Endodermal cell (in vitro differentiated cells): ENCODE data around the gene RGS9. TPM values are rescaled to one million over a fixed set of nuclear protein-coding genes. Genes with fewer than 3 reads are reported as not detected.
"Not testable (repeated sequence)": the region's sequence is repeated elsewhere in the genome, so short reads cannot be mapped to it uniquely, and the experiment has no call there.

ENCODE experiments used
- DNase-seq: peaks from one replicate; pipeline ENCODE4 v3.0.0-alpha.2; 2017
- H3K27ac ChIP-seq: 2 replicates; pipeline ENCODE4 v1.5.1; 2013; ENCODE audit warnings: mild to moderate bottlenecking, low read depth, low read length, moderate library complexity
- H3K27me3 ChIP-seq: 2 replicates; pipeline ENCODE4 v1.6.1; 2013; ENCODE audit warnings: mild to moderate bottlenecking, low read length, moderate library complexity; ENCODE audit not compliant: insufficient read depth, control insufficient read depth, poor library complexity, severe bottlenecking
- H3K36me3 ChIP-seq: 2 replicates; pipeline ENCODE4 v1.7.0; 2013; ENCODE audit warnings: mild to moderate bottlenecking, low read length, moderate library complexity; ENCODE audit not compliant: control insufficient read depth, insufficient read depth
- H3K4me1 ChIP-seq: one replicate; pipeline ENCODE4 v1.7.0; 2013; ENCODE audit warnings: low read length; ENCODE audit not compliant: control insufficient read depth, insufficient read depth
- H3K4me3 ChIP-seq: 2 replicates; pipeline ENCODE4 v1.5.1; 2013; ENCODE audit warnings: mild to moderate bottlenecking, low read length, moderate library complexity
- H3K9ac ChIP-seq: 2 replicates; pipeline ENCODE4 v1.6.1; 2013; ENCODE audit warnings: mild to moderate bottlenecking, low read length, moderate library complexity; ENCODE audit not compliant: poor library complexity, severe bottlenecking; ENCODE audit errors: extremely low read depth
- H3K9me3 ChIP-seq: 2 replicates; pipeline ENCODE4 v1.6.1; 2013; ENCODE audit warnings: mild to moderate bottlenecking, low read length, moderate library complexity; ENCODE audit not compliant: control insufficient read depth
- H3K27ac Mint-ChIP-seq: 2 replicates; pipeline ENCODE4 v1.8.0; 2020; ENCODE audit warnings: mixed read lengths
- H3K27me3 Mint-ChIP-seq: 2 replicates; pipeline ENCODE4 v1.8.0; 2021; ENCODE audit warnings: mild to moderate bottlenecking, mixed read lengths; ENCODE audit not compliant: insufficient read depth
- H3K36me3 Mint-ChIP-seq: 2 replicates; pipeline ENCODE4 v1.8.0; 2020; ENCODE audit warnings: low read depth, mixed read lengths
- H3K4me1 Mint-ChIP-seq: 2 replicates; pipeline ENCODE4 v1.8.0; 2020; ENCODE audit warnings: mixed read lengths
- H3K4me3 Mint-ChIP-seq: 2 replicates; pipeline ENCODE4 v1.8.0; 2020; ENCODE audit warnings: mild to moderate bottlenecking, moderate library complexity, mixed read lengths
- H3K9me3 Mint-ChIP-seq: 2 replicates; pipeline ENCODE4 v1.8.0; 2020; ENCODE audit warnings: mild to moderate bottlenecking, mixed read lengths
- CTCF ChIP-seq: fragments of 200-600 bp; sonication (generic); conservative IDR thresholded peaks from 2 replicates; pipeline ENCODE4 v1.5.0; 2021; ENCODE audit warnings: antibody characterized with exemption, mild to moderate bottlenecking
- WGBS, 2 experiments: methylation state at CpG; one replicate each; pipeline versions ENCODE4 v1.1.5 to v1.1.7; 2013; ENCODE audit warnings: missing lambda C conversion rate in 2 of 2, mixed read lengths in 1 of 2; ENCODE audit not compliant: insufficient coverage in 1 of 2, insufficient read length in 1 of 2; 5-methylcytosine and 5-hydroxymethylcytosine counted together
- total RNA-seq, 2 donors: library from RNA; stranded (reverse); fragmentation: NEBNext Ultra II Directional in 1 of 2; extraction: Animal tissue kit (Norgen Biotek cat#: 25700) in 1 of 2; gene quantifications; 2 replicates in 1 of 2; 3 replicates in 1 of 2; pipeline ENCODE4 v1.2.1, GENCODE V29; 2021

The RGS9 gene
- total RNA-seq, 2 donors from 2014 or later = 11.1 to 14.7 TPM

DNA sequence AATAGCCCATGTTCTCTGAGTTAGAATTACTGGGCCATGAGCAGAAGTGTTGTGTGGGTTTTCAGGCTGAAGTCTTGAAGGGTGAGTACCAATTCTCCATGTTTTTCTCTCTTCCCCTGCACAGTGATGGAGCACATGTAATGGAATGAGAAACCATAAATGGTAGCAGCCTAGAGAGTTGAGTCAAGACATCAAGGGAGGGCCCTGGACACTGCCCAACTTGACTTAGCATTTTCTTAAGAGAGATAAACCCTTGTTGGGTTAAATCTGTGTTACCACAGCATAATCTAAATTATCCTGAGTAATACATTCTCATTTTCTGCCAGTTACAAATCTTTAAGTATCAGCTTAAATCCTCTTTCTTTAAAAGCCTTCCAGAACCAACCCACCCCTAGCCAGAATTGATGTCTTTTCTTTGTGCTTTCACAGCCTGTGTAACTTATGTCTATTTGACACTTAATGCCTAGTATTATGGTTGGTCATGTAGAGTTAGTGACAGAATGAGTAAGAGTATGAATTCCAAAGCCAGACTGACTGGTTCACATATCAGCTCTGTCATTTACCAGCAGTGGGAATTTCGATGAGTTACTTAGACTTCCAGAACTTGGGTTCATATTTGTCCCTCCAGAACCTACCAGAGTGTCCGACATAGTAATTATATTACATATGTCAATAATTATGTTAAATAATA, 27.0 kb upstream of the RGS9 start:
- H3K27me3 Mint-ChIP-seq = no peaks in the 10 kb centered on the region
- H3K27ac Mint-ChIP-seq = no peak overlapping the region
- peaks cover 17% of the 10 kb centered on the region for H3K36me3 Mint-ChIP-seq
- Histone ChIP-seq H3K4me3 (no peak overlapping the region), H3K4me1 (no peaks in the 10 kb centered on the region), H3K36me3 (no peaks in the 10 kb centered on the region), H3K27ac (no peak overlapping the region), H3K9ac (no peak overlapping the region), H3K9me3 (no peaks in the 10 kb centered on the region), H3K27me3 (no peaks in the 10 kb centered on the region)
- no peak for TF ChIP-seq CTCF
- H3K4me1 Mint-ChIP-seq = no peaks in the 10 kb centered on the region
- H3K9me3 Mint-ChIP-seq = no peaks in the 10 kb centered on the region
- no peak for DNase-seq
- 82% methylated on average over 1 of the region's 2 CpGs; no CpG with 5 or more reads in 1 of the 2 experiments for WGBS, 2 experiments
- H3K4me3 Mint-ChIP-seq = no peak overlapping the region

DNA sequence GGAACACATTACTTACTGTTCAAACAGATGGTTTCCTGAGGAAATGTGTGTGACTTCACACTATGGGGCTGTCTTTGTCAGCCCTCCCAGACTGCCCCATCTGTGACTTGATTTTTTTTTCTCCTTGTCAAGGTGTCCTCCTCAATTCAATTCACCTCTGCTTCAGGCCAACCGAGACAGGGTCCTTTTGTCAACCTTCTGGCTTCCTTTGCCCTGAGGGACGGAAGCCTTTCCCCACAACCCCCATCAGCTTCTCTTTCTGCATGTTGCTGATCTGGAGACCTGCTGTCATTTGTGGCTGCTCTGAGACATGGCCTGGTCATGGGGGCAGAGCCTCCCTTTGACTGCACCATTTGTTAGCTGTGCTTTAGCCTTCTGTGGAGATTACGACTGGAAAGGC, 21.3 kb upstream of the RGS9 start:
- no peaks in the 10 kb centered on the region for H3K9me3 Mint-ChIP-seq
- Histone ChIP-seq H3K27me3 (no peaks in the 10 kb centered on the region), H3K36me3 (no peaks in the 10 kb centered on the region), H3K27ac (no peak overlapping the region), H3K4me3 (no peak overlapping the region), H3K9ac (no peak overlapping the region), H3K9me3 (no peaks in the 10 kb centered on the region), H3K4me1 (no peaks in the 10 kb centered on the region)
- 60 to 78% methylated on average over 2 of the region's 3 CpGs for WGBS, 2 experiments
- no peaks in the 10 kb centered on the region for H3K4me1 Mint-ChIP-seq
- no peak for DNase-seq
- TF ChIP-seq CTCF = no peak
- H3K36me3 Mint-ChIP-seq = peaks cover 6% of the 10 kb centered on the region
- H3K27ac Mint-ChIP-seq = no peak overlapping the region
- H3K4me3 Mint-ChIP-seq = no peak overlapping the region
- peaks cover 8% of the 10 kb centered on the region for H3K27me3 Mint-ChIP-seq

- H3K4me3 Mint-ChIP-seq, H3K36me3 Mint-ChIP-seq, DNase-seq, H3K9me3 ChIP-seq, H3K4me1 ChIP-seq, H3K27ac ChIP-seq, H3K36me3 ChIP-seq, H3K9ac ChIP-seq, H3K4me1 Mint-ChIP-seq, H3K27me3 ChIP-seq, H3K27me3 Mint-ChIP-seq, H3K9me3 Mint-ChIP-seq, H3K4me3 ChIP-seq, H3K27ac Mint-ChIP-seq: not testable (repeated sequence)
- WGBS, 2 experiments = 69 to 70% methylated on average over 4 to 5 of the region's 5 CpGs
Observed at GRCh38 chr17:65116515-65116914, 20.7 kb upstream of the RGS9 start.
